HEK293T (cell line): Measurements from ENCODE around the gene ORMDL1.

Source experiments
- FOXA1 ChIP-seq: fragments of 450-650 bp; IDR thresholded peaks from 2 replicates; pipeline ENCODE4 v1.6.1; 2016; ENCODE audit warnings: mild to moderate bottlenecking
- FOXM1 ChIP-seq: fragments of 450-650 bp; IDR thresholded peaks from 2 replicates; pipeline ENCODE4 v1.6.1; 2017; ENCODE audit warnings: mild to moderate bottlenecking, borderline replicate concordance
- NFRKB ChIP-seq: fragments of 450-650 bp; IDR thresholded peaks from 2 replicates; pipeline ENCODE4 v1.6.1; 2016; ENCODE audit warnings: mild to moderate bottlenecking, moderate library complexity

DNA sequence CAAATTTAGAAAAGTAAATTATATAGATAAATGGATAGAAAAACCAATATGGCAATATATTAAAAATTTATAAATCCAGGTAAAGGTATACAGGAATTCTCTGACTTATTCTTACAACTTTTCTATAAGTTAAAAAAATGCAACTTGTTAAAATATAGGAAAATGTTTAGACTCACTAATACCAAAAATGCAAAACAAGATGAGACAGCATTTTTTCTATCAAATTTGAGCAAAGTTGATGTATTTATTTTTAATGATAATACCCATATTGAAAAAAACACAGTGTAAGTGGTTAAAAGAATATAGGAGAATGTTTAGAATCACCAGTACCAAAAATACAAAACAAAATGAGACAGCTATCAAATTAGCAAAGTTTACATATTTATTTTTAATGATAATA lies 57.3 kb downstream of the ORMDL1 start:
- no peak for TF ChIP-seq NFRKB
- TF ChIP-seq FOXM1: no peak
- no peak for TF ChIP-seq FOXA1
